ENCODE data around the gene PNMA8A. TPM values are rescaled to one million over a fixed set of nuclear protein-coding genes. Genes with fewer than 3 reads are reported as not detected.

Gene PNMA8A
- polyA plus RNA-seq, 2 of the 4 experiments (the other 2 are of a cell fraction): 11.2 to 15.4 TPM

GRCh38 chr19:46491975-46492682 is 20.8 kb upstream of the PNMA8A start:
- H3K9me3 ChIP-seq: no peaks in the 10 kb centered on the region
- peaks cover 10% of the 10 kb centered on the region; the same call in 1 of the 3 replicates for H3K4me1 ChIP-seq
- TF ChIP-seq CHD2 (IDR thresholded peaks at IDR 0.05; ENCODE audit: low read length, partially characterized antibody) (no peak), BHLHE40 (IDR thresholded peaks at IDR 0.05; ENCODE audit: low read depth, low read length) (no peak), RARB (CRISPR knock-in tag; IDR thresholded peaks at IDR 0.05) (no peak), ESRRA (IDR thresholded peaks at IDR 0.05; ENCODE audit: borderline replicate concordance, low read length) (no peak), POLR2A (IDR thresholded peaks at IDR 0.05; ENCODE audit: low read length) (no peak), TFCP2L1 (CRISPR knock-in tag; IDR thresholded peaks at IDR 0.05) (no peak), HEYL (CRISPR knock-in tag; IDR thresholded peaks at IDR 0.05) (no peak), SREBF2 (IDR thresholded peaks at IDR 0.05) (no peak), HOXB13 (CRISPR knock-in tag; IDR thresholded peaks at IDR 0.05; ENCODE audit: low read depth) (no peak), HES2 (IDR thresholded peaks at IDR 0.05) (no peak), FOXS1 (CRISPR knock-in tag; IDR thresholded peaks at IDR 0.05) (no peak), HDAC2 (IDR thresholded peaks at IDR 0.05) (no peak), ATOH8 (CRISPR knock-in tag; IDR thresholded peaks at IDR 0.05; ENCODE audit: low read depth) (no peak), ZNF302 (CRISPR knock-in tag; IDR thresholded peaks at IDR 0.05) (no peak), CTCF (IDR thresholded peaks at IDR 0.05) (no peak), JUN (IDR thresholded peaks at IDR 0.05) (no peak), MYC (IDR thresholded peaks at IDR 0.05; ENCODE audit: borderline replicate concordance, low read length) (no peak), MAFK (IDR thresholded peaks at IDR 0.05; ENCODE audit: partially characterized antibody) (no peak), NPAS2 (CRISPR knock-in tag; IDR thresholded peaks at IDR 0.05; ENCODE audit: borderline replicate concordance) (no peak), EHMT2 (IDR thresholded peaks at IDR 0.05; ENCODE audit: low read depth) (no peak)
- POLR2A ChIA-PET: no interaction called here
- DNase-seq (ENCODE audit: low read depth in 1 of 2, low spot score in 1 of 2) (no peak), FAIRE-seq (no peak), ATAC-seq (no peak; a peak in 2 of 6 replicates)
- H3K27ac ChIP-seq: no peak overlapping the region
- no peak overlapping the region for H3K4me2 ChIP-seq
- CTCF ChIA-PET: interaction anchor here (0.6 to 6.7 kb wide), 15 partner anchors 8 to 415 kb away, joined by 3 to 76 read pairs (median 7); no protein-coding TSS in a partner anchor
- no peak overlapping the region for H3K4me3 ChIP-seq
- 67% methylated on average over 18 of the region's 18 CpGs for WGBS (ENCODE audit: missing lambda C conversion rate)

- peaks cover 10% of the 10 kb centered on the region; the same call in 1 of the 3 replicates for H3K4me1 ChIP-seq
- H3K27ac ChIP-seq: no peak overlapping the region
- DNase-seq (ENCODE audit: low read depth in 1 of 2, low spot score in 1 of 2) (no peak), ATAC-seq (no peak), FAIRE-seq (no peak)
- 68% methylated on average over 9 of the region's 9 CpGs for WGBS (ENCODE audit: missing lambda C conversion rate)
- ChIA-PET CTCF (interaction anchor here (0.5 to 6.7 kb wide), 22 partner anchors 7 to 527 kb away, joined by 3 to 76 read pairs (median 6); partner anchors contain the start of gene PPP5C), POLR2A (no interaction called here)
- no peak overlapping the region for H3K4me3 ChIP-seq
- no peak for TF ChIP-seq MAZ (IDR thresholded peaks at IDR 0.05; ENCODE audit: borderline replicate concordance, low read depth, low read length)
- H3K4me2 ChIP-seq: no peak overlapping the region
- H3K9me3 ChIP-seq: no peaks in the 10 kb centered on the region
Measured at GRCh38 chr19:46490774-46491173, 19.4 kb upstream of the PNMA8A start.

Data from A549 (cell line).